Measurements from ENCODE around the gene ENAH. TPM values are rescaled to one million over a fixed set of nuclear protein-coding genes. Genes with fewer than 3 reads are reported as not detected.
"Not testable (repeated sequence)": the region's sequence is repeated elsewhere in the genome, so short reads cannot be mapped to it uniquely, and the experiment has no call there.

The ENAH gene
- total and polyA plus RNA-seq, 5 donors from 2014 or later: 0.03 to 0.13 TPM; not detected in 3

DNA sequence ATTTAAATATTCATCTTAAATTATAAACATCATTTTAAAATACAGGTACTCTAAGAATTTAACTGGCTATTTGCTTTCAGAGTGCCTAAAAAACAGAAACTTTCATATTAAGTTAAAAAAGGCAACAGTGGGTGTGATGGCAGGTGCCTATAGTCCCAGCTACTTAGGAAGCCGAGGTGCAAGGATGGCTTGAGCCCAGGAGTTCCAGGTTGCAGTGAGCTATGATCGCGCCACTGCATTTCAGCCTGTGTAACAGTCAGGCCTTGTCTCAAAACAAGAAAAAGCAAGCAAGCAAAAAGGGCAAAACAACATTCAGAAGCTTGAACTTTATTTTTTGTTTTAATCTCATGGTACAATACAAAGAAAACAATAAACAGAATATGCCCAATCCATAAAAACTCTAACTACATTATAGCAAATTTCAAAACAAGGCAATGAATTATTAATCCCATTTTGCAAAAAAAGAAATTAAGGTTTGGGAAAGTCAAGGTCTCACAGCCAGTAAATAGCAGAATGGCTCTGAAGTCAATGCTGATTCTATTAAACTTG lies 15.2 kb downstream of the ENAH start:
- Mint-ChIP-seq H3K27ac (no peak overlapping the region), H3K9me3 (peaks cover 0 to 4% (median 0%) of the 10 kb centered on the region in 7 donors), H3K4me1 (no peaks in the 10 kb centered on the region), H3K27me3 (peaks cover 15% of the 10 kb centered on the region), H3K36me3 (no peaks in the 10 kb centered on the region), H3K4me3 (no peak overlapping the region)
- ATAC-seq (ENCODE audit: low read depth in 2 of 2): no peak
- no peaks in the 10 kb centered on the region for H3K36me3 ChIP-seq (ENCODE audit: control insufficient read depth, insufficient read depth, low read length)
- no peaks in the 10 kb centered on the region for H3K9me3 ChIP-seq (ENCODE audit: control insufficient read depth in 2 of 2, low read length in 2 of 2)
- H3K27ac ChIP-seq (ENCODE audit: insufficient read depth, low read length, poor library complexity, severe bottlenecking): no peak overlapping the region
- H3K4me3 ChIP-seq (ENCODE audit: low read depth, low read length): no peak overlapping the region
- no peak for DNase-seq
- no peaks in the 10 kb centered on the region for H3K4me1 ChIP-seq (ENCODE audit: control insufficient read depth, insufficient read depth, low read length, poor library complexity, severe bottlenecking)
- peaks cover 16% of the 10 kb centered on the region for H3K27me3 ChIP-seq (ENCODE audit: control insufficient read depth, insufficient read depth, low read length)

DNA sequence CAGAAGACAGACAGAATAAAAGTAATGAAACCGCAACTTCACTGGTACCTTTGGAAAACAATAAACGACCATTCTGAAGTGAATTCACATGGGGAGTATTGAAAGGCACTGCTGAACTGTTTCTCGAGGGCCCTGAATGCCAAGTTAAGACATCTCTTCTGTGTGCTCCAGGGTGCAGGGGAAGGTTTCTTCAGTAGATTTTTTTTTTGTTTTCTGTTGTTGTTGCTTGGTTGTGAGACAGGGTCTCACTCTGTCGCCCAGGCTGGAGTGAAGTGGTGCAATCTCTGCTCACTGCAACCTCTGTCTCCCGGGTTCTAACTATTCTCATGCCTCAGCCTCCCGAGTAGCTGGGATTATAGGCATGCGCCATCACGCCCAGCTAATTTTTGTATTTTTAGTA lies 15.9 kb downstream of the ENAH start:
- H3K4me1 ChIP-seq (ENCODE audit: control insufficient read depth, insufficient read depth, low read length, poor library complexity, severe bottlenecking); H3K27ac Mint-ChIP-seq; H3K27ac ChIP-seq (ENCODE audit: insufficient read depth, low read length, poor library complexity, severe bottlenecking); DNase-seq; H3K4me3 ChIP-seq (ENCODE audit: low read depth, low read length); H3K36me3 ChIP-seq (ENCODE audit: control insufficient read depth, insufficient read depth, low read length); H3K9me3 ChIP-seq (ENCODE audit: control insufficient read depth in 2 of 2, low read length in 2 of 2); H3K4me1 Mint-ChIP-seq; H3K4me3 Mint-ChIP-seq; ATAC-seq (ENCODE audit: low read depth in 2 of 2); H3K36me3 Mint-ChIP-seq; H3K9me3 Mint-ChIP-seq: not testable (repeated sequence)
- H3K27me3 ChIP-seq (ENCODE audit: control insufficient read depth, insufficient read depth, low read length): peaks cover 13% of the 10 kb centered on the region
- peaks cover 15% of the 10 kb centered on the region for H3K27me3 Mint-ChIP-seq

DNA sequence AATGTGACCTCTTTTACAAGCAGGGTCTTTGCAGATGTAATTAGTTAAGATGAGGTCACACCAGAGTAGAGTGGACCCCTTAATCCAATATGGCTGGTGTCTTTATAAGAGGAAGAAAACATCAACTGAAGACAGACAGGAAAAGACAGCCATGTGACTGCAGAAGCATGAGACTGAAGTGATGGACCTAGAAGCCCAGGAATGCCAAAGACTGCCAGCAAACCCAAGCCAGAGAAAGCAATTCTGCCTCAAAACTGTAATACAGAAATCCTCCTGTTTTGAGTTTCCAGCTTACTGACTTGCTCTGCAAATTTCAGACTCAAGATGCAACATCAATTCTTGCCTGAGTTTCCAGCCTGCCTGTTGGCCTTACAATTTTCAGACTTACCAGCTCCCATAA lies 17.3 kb downstream of the ENAH start:
- no peak overlapping the region for H3K27ac ChIP-seq (ENCODE audit: insufficient read depth, low read length, poor library complexity, severe bottlenecking)
- no peak overlapping the region for H3K4me3 Mint-ChIP-seq
- H3K36me3 Mint-ChIP-seq: no peaks in the 10 kb centered on the region
- H3K9me3 ChIP-seq (ENCODE audit: control insufficient read depth in 2 of 2, low read length in 2 of 2): no peaks in the 10 kb centered on the region
- peaks cover 16% of the 10 kb centered on the region for H3K27me3 ChIP-seq (ENCODE audit: control insufficient read depth, insufficient read depth, low read length)
- H3K27ac Mint-ChIP-seq: no peak overlapping the region
- ATAC-seq (ENCODE audit: low read depth in 2 of 2) (no peak), DNase-seq (no peak)
- peaks cover 0 to 4% (median 0%) of the 10 kb centered on the region in 7 donors for H3K9me3 Mint-ChIP-seq
- H3K4me1 ChIP-seq (ENCODE audit: control insufficient read depth, insufficient read depth, low read length, poor library complexity, severe bottlenecking): no peaks in the 10 kb centered on the region
- no peaks in the 10 kb centered on the region for H3K4me1 Mint-ChIP-seq
- H3K36me3 ChIP-seq (ENCODE audit: control insufficient read depth, insufficient read depth, low read length): no peaks in the 10 kb centered on the region
- no peak overlapping the region for H3K4me3 ChIP-seq (ENCODE audit: low read depth, low read length)
- H3K27me3 Mint-ChIP-seq: peaks cover 15% of the 10 kb centered on the region

DNA sequence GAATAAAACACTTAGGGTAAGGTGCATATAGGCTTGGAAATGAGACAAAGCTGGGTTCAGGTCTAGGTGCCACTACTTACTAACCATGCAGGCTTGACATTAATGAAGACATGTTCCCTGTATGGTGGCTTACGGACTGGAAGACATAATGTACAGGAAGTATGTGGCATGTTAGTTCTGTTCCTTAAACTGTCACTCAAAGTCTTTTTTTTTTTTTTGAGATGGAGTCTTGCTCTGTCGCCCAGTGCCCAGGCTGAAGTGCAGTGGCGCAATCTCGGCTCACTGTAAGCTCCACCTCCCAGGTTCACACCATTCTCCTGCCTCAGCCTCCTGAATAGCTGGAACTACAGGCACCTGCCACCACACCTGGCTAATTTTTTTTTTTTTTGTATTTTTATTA lies 20.1 kb downstream of the ENAH start:
- H3K27ac Mint-ChIP-seq; ATAC-seq (ENCODE audit: low read depth in 2 of 2); H3K4me3 Mint-ChIP-seq: not testable (repeated sequence)

DNA sequence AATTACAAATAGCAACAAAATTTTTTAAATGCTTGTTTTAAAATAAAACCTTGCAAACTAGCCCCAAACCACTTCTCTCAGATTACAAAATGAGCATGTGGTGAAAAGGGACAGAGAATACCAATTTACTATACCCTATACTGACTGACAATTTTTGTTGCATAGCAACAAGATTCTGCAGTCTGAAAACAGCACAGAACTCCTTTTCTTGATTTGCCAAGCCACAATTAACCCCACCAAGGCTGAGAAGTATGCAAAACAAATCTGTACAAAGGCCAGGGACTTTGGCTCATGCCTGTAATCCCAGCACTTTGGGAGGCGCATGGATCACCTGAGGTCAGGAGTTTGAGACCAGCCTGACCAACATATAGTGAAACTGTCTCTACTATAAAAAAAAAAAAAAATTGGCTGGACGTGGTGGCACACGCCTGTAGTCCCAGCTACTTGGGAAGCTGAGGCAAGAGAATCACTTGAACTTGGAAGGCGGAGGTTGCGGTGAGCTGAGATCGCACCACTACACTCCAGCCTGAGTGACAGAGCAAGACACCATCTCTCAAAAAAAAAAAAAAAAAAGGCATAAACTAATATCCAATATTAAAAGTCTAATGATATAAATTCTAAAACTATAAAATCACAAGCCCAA lies 21.8 kb downstream of the ENAH start:
- H3K9me3 ChIP-seq (ENCODE audit: control insufficient read depth in 2 of 2, low read length in 2 of 2): no peaks in the 10 kb centered on the region
- DNase-seq (no peak), ATAC-seq (ENCODE audit: low read depth in 2 of 2) (no peak)
- Mint-ChIP-seq H3K4me3 (no peak overlapping the region), H3K9me3 (no peaks in the 10 kb centered on the region), H3K4me1 (no peaks in the 10 kb centered on the region), H3K27me3 (peaks cover 32% of the 10 kb centered on the region), H3K36me3 (no peaks in the 10 kb centered on the region), H3K27ac (no peak overlapping the region)
- H3K27me3 ChIP-seq (ENCODE audit: control insufficient read depth, insufficient read depth, low read length): peaks cover 22% of the 10 kb centered on the region
- no peak overlapping the region for H3K4me3 ChIP-seq (ENCODE audit: low read depth, low read length)
- H3K27ac ChIP-seq (ENCODE audit: insufficient read depth, low read length, poor library complexity, severe bottlenecking): no peak overlapping the region
- no peaks in the 10 kb centered on the region for H3K36me3 ChIP-seq (ENCODE audit: control insufficient read depth, insufficient read depth, low read length)
- no peaks in the 10 kb centered on the region for H3K4me1 ChIP-seq (ENCODE audit: control insufficient read depth, insufficient read depth, low read length, poor library complexity, severe bottlenecking)

More for the DNA sequence above, 20.1 kb downstream of the ENAH start:
- H3K27me3 ChIP-seq (ENCODE audit: control insufficient read depth, insufficient read depth, low read length): peaks cover 15% of the 10 kb centered on the region
- H3K36me3 ChIP-seq (ENCODE audit: control insufficient read depth, insufficient read depth, low read length); H3K9me3 ChIP-seq (ENCODE audit: control insufficient read depth in 2 of 2, low read length in 2 of 2); H3K27ac ChIP-seq (ENCODE audit: insufficient read depth, low read length, poor library complexity, severe bottlenecking); H3K4me1 Mint-ChIP-seq; DNase-seq; H3K36me3 Mint-ChIP-seq; H3K9me3 Mint-ChIP-seq; H3K4me1 ChIP-seq (ENCODE audit: control insufficient read depth, insufficient read depth, low read length, poor library complexity, severe bottlenecking); H3K4me3 ChIP-seq (ENCODE audit: low read depth, low read length): not testable (repeated sequence)
- peaks cover 20% of the 10 kb centered on the region for H3K27me3 Mint-ChIP-seq

DNA sequence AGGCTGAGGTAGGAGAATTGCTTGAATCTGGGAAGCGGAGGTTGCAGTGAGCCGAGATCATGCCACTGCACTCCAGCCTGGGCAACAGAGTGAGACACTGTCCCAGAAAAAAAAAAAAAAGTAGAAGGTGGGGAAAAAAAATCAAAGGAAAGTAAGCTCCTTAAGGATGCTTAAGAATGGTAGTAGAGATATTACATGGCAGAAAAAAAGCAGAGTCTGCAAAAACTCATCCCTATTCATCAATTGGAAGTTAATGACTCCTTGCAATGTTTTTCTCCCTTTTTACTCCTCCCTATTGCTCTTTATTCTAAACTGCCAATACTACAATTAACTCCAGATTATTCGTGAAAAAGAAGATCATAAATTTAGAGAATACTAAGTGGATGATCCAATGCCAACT lies 23.4 kb downstream of the ENAH start:
- H3K27ac Mint-ChIP-seq: no peak overlapping the region
- no peaks in the 10 kb centered on the region for H3K4me1 ChIP-seq (ENCODE audit: control insufficient read depth, insufficient read depth, low read length, poor library complexity, severe bottlenecking)
- H3K27me3 ChIP-seq (ENCODE audit: control insufficient read depth, insufficient read depth, low read length): peaks cover 20% of the 10 kb centered on the region
- no peak overlapping the region for H3K27ac ChIP-seq (ENCODE audit: insufficient read depth, low read length, poor library complexity, severe bottlenecking)
- no peaks in the 10 kb centered on the region for H3K4me1 Mint-ChIP-seq
- ATAC-seq (ENCODE audit: low read depth in 2 of 2): no peak
- no peaks in the 10 kb centered on the region for H3K36me3 Mint-ChIP-seq
- H3K36me3 ChIP-seq (ENCODE audit: control insufficient read depth, insufficient read depth, low read length): no peaks in the 10 kb centered on the region
- H3K9me3 ChIP-seq (ENCODE audit: control insufficient read depth in 2 of 2, low read length in 2 of 2): no peaks in the 10 kb centered on the region
- H3K4me3 ChIP-seq (ENCODE audit: low read depth, low read length): no peak overlapping the region
- no peak for DNase-seq
- H3K9me3 Mint-ChIP-seq: no peaks in the 10 kb centered on the region
- no peak overlapping the region for H3K4me3 Mint-ChIP-seq
- H3K27me3 Mint-ChIP-seq: peaks cover 30% of the 10 kb centered on the region

DNA sequence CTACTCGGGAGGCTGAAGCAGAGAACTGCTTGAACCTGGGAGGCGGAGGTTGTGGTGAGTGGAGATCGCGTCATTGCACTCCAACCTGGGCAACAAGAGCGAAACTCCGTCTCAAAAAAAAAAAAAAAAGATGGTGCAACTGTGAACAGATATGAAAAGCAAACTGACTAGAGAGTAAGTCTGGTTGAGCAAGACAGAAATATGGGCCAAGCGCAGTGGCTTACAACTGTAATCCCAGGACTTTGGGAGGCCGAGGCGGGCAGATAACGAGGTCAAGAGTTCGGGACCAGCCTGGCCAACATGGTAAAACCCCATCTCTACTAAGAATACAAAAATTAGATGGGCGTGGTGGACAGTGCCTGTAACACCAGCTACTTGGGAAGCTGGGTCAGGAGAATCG lies 24.1 kb downstream of the ENAH start:
- not testable (repeated sequence) for H3K36me3 ChIP-seq (ENCODE audit: control insufficient read depth, insufficient read depth, low read length); H3K27ac ChIP-seq (ENCODE audit: insufficient read depth, low read length, poor library complexity, severe bottlenecking); H3K4me3 Mint-ChIP-seq; ATAC-seq (ENCODE audit: low read depth in 2 of 2); DNase-seq; H3K27ac Mint-ChIP-seq; H3K4me1 ChIP-seq (ENCODE audit: control insufficient read depth, insufficient read depth, low read length, poor library complexity, severe bottlenecking); H3K9me3 Mint-ChIP-seq; H3K36me3 Mint-ChIP-seq; H3K4me1 Mint-ChIP-seq; H3K9me3 ChIP-seq (ENCODE audit: control insufficient read depth in 2 of 2, low read length in 2 of 2); H3K4me3 ChIP-seq (ENCODE audit: low read depth, low read length)
- H3K27me3 Mint-ChIP-seq: peaks cover 30% of the 10 kb centered on the region
- peaks cover 17% of the 10 kb centered on the region for H3K27me3 ChIP-seq (ENCODE audit: control insufficient read depth, insufficient read depth, low read length)

DNA sequence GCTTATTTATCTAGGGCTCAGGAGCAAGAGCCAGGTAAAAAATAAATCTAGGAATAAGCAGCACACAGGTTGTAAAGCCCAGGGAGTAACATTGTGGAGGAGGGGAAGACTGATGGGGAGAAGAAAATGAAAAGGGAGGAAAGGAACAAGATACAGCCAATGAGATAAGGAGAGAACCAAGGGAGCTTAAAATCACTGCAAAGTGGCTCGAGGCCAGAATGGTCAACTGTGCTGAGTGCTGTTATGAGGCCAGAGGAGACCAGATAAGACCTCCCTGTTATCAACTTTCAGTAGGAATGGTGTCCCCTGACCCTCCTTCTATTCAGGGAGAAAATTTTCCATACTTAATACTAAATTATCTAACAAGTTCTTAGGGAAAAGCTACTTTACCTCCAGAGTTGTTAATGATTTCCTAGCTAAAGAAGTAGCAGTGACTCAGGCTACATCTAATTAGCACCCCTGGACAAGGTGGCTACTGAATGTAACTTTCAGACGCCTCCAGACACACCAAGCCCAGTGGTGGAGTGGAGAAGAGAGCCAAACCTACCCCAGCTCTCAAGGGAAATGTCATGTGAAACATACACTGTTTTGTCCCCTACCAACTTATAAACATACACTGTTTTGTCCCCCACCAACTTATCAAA lies 25.5 kb downstream of the ENAH start:
- Histone ChIP-seq H3K4me1 (ENCODE audit: control insufficient read depth, insufficient read depth, low read length, poor library complexity, severe bottlenecking) (no peaks in the 10 kb centered on the region), H3K27ac (ENCODE audit: insufficient read depth, low read length, poor library complexity, severe bottlenecking) (no peak overlapping the region), H3K4me3 (ENCODE audit: low read depth, low read length) (no peak overlapping the region), H3K9me3 (ENCODE audit: control insufficient read depth in 2 of 2, low read length in 2 of 2) (no peaks in the 10 kb centered on the region), H3K36me3 (ENCODE audit: control insufficient read depth, insufficient read depth, low read length) (no peaks in the 10 kb centered on the region), H3K27me3 (ENCODE audit: control insufficient read depth, insufficient read depth, low read length) (peaks cover 17% of the 10 kb centered on the region)
- no peak overlapping the region for H3K27ac Mint-ChIP-seq
- no peak for DNase-seq
- H3K36me3 Mint-ChIP-seq: no peaks in the 10 kb centered on the region
- H3K4me3 Mint-ChIP-seq: no peak overlapping the region
- ATAC-seq (ENCODE audit: low read depth in 2 of 2): no peak
- no peaks in the 10 kb centered on the region for H3K4me1 Mint-ChIP-seq
- no peaks in the 10 kb centered on the region for H3K9me3 Mint-ChIP-seq
- H3K27me3 Mint-ChIP-seq: peaks cover 23% of the 10 kb centered on the region

All from CD4-positive, CD25-positive, alpha-beta regulatory T cell (primary cell).